Fibroblast of pulmonary artery (primary cell): ENCODE measurements around the gene NR2C2.

ENCODE experiments used
- DNase-seq: peaks from one replicate; pipeline ENCODE4 v3.0.0-alpha.2; 2010; ENCODE audit warnings: low read depth
- H3K4me3 ChIP-seq: replicated peaks from 2 replicates; pipeline ENCODE4 v1.5.1; 2011; ENCODE audit warnings: low read depth, mild to moderate bottlenecking, control low read depth, low read length, moderate library complexity
- TF ChIP-seq, protein P1 (sequence below): IDR thresholded peaks from 2 replicates; pipeline ENCODE4 v1.5.1; 2011; ENCODE audit warnings: mild to moderate bottlenecking, control low read depth, low read length, inconsistent platforms; ENCODE audit errors: missing control alignments

Gene NR2C2

DNA sequence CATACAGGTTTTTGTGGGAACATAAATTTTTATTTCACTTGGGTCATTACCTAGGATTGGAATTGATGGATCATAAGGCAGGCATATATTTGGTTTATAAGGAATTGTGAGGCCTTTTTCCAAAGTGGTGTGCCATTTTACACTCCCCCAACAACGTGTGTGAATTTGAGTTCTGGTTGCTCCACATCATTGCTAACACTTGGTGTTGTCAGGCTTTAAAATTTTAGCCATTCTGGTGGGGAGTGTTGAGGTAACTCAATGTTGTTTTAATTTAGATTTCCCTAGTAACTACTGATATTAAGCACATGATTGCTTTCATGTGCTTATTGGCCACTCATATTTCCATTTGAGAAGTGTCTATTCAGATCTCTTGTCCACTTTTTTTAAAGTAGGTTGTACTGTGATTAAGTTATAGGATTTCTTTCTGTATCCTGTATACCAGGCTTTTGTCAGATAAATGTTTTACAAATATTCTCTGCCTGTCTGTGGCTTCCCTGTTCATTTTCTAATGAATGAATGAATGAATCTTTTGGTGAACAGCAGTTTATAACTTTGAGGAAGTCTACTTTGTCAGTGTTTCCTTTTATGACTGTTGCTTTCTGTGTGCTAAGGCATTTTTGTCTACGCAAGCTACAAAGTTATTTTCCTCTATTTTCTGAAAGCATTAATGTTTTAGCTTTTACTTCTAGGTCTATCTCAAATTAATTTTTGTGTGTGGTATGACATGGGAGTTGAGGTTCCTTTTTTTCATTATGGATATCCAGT, 17.9 kb upstream of the NR2C2 start:
- no peak for DNase-seq
- TF ChIP-seq, protein P1, sequence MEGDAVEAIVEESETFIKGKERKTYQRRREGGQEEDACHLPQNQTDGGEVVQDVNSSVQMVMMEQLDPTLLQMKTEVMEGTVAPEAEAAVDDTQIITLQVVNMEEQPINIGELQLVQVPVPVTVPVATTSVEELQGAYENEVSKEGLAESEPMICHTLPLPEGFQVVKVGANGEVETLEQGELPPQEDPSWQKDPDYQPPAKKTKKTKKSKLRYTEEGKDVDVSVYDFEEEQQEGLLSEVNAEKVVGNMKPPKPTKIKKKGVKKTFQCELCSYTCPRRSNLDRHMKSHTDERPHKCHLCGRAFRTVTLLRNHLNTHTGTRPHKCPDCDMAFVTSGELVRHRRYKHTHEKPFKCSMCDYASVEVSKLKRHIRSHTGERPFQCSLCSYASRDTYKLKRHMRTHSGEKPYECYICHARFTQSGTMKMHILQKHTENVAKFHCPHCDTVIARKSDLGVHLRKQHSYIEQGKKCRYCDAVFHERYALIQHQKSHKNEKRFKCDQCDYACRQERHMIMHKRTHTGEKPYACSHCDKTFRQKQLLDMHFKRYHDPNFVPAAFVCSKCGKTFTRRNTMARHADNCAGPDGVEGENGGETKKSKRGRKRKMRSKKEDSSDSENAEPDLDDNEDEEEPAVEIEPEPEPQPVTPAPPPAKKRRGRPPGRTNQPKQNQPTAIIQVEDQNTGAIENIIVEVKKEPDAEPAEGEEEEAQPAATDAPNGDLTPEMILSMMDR: no peak
- H3K4me3 ChIP-seq: no peak overlapping the region

DNA sequence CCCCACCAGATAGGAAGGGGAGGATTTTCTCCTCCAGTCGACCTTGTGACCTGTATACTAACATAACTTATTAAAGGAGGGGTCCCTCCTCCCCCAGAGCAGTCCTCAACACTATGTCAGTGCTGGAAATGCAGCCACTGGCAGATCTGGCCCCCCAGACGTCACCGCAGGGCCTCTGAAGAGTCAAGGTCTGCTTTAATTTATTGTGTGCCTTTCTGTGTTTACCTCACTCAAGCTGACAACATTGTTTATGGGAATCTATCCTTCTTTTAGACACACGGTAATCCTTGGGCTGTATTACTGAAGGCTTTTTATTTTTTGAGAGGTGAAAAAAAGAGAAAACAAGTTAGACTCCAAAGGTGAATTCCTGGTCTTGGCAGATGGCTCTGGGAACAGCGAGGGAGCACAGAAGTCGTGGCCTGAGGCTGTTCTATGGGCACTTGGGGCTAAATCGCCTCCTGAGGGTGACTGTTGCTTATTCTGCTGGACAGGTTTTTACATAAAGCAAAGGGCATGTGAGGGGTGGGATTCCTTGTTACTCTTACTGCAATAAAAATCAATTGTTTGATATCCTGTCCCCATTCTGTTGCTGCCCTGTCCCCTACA, 13.5 kb upstream of the NR2C2 start:
- TF ChIP-seq, protein P1: no peak
- no peak for DNase-seq
- no peak overlapping the region for H3K4me3 ChIP-seq

DNA sequence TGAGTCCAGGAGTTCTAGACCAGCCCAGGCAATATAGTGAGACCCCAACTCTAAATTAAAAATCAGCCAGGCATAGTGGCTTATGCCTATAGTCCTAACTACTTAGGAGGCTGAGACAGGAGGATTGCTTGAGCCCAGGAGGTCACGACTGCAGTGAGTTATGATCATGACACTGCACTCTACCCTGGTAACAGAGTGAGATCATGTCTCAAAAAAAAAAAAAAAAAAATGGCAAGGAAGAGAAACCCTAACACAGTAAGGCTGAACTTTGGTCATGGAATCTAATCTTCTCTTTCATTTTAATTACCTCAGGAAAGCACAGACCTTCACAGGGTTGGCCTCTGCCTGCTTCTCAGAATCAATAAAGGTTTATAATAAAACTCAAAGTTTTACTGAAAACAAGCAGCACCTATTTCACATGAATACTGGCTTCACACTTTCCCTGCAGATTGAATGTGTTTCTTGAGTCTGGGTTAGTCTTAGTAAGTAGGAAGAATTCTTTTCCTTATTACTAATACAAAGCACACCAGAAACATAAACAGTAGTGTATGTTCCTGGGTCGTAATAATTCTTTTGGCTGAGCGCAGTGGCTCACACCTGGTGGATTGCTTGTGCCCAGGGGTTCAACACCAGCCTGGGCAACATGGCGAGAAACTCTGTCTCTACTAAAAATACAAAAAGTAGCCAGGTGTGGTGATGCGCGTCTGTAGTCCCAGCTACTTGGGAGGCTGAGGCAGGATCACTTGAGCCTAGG, 11.6 kb upstream of the NR2C2 start:
- no peak for DNase-seq
- no peak overlapping the region for H3K4me3 ChIP-seq
- TF ChIP-seq, protein P1: no peak

DNA sequence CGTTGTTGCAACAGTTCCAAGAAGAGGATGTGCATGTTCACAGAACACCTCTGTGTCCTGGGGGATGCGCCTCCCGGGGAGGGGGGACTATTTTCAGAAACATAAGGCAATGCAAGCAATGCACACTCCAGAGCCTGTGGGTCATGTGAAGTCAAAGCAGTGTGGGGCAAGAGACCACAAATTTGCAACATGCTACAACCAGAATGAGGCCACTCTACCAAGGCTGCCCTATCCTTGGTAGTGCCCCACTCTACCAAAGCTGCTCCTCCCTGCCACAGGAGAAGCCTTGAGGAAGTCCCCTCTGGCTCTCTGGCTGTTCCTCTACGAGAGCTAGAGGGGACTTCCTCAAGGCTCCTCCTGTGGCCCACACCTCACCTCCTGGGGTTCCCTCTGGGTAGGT, 8.4 kb upstream of the NR2C2 start:
- TF ChIP-seq, protein P1: no peak
- DNase-seq: no peak
- H3K4me3 ChIP-seq: no peak overlapping the region

DNA sequence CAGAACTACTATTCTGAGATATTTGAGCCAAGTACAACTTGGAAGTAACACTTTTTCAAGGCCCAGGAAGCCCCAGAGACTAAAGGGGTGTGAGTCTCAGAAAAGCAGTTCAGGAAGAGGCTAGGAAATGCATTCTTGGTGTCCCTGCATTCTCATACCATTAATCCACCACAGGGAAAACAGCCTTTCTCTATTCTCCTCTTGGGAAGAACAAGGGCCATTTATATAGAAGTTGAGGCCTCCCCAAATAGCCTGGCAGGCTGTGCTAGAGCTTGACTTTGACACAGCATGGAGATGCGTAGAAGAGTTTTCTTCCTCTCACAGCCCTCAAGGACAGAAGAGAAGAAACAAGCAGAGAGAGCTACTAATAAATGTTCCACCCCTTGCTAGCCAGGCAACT, 5.5 kb upstream of the NR2C2 start:
- no peak overlapping the region for H3K4me3 ChIP-seq
- DNase-seq: no peak
- TF ChIP-seq, protein P1: no peak

DNA sequence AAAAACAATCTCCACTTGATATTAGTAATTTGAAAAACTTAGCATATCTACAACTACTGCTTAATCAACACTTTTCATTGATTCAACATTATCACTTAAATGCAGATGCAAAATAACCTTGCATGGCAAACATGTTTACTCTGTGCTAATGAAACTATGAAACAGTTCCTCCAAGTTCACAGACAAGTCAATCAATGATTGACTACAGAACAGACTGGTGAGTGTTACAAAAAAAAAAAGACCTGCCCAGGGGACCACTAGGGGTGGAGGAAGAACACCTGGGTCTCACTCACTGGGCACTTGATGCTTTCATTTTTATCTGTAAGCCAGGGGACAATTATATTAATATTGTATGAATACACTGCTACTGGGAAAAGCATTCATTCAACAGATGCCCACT, 4.3 kb upstream of the NR2C2 start:
- no peak overlapping the region for H3K4me3 ChIP-seq
- TF ChIP-seq, protein P1: no peak
- DNase-seq: no peak
